GM18508 (cell line): ENCODE data around the gene RPL7L1.
"Not testable (repeated sequence)": the region's sequence is repeated elsewhere in the genome, so short reads cannot be mapped to it uniquely, and the experiment has no call there.

Experiments
- ATAC-seq: cut with Tn5 transposase; IDR thresholded peaks from one replicate; pipeline ENCODE4 v1.9.1; 2021; ENCODE audit warnings: moderate number of reproducible peaks; ENCODE audit not compliant: insufficient read depth, unreplicated experiment

The RPL7L1 gene

DNA sequence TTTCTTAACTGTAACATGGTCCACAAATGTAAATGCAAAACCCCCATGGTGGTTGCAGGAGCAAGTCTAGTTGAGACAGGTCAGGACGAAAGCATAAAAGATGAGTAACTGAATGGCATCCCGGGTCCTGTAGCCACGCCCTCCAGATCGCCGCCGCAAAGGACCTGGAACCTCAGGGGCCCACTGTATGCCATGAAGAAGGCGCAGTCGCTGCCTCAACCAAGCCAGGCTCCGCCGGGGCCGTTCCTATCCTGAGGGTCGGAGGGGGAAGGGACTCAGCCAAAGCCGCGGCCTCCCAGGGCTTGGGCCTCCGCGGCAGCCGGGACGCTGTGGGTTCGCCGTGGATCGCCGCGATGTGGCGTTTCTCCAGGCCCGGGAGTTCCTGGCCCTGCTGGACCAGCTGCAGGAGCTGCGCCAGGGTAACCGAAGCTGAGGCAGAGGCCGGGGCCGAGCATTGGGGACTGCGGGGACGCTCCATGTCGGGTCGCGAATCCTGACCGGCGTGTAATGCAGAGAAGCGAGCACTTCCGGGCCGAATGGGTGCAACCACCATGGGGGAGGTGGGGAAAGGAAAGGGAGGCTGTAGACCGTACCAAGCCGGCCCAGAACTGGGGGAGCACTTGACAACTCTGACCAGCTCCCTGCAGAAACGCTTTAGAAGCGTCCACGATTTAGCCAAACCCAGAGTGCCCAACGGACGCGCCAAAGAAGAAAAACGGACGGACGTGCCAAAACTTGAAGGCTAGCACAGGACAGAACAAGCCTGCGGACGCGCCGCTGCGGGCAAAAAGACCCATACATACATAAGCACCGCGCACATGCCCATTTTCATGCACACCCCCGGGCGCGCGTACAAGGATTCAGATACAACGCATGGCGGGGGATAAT is 11.1 kb downstream of the RPL7L1 start:
- no peak for ATAC-seq

- no peak for ATAC-seq
Observed at GRCh38 chr6:42891199-42891722, 11.8 kb downstream of the RPL7L1 start.

- ATAC-seq: not testable (repeated sequence)
Observed at GRCh38 chr6:42894041-42894828, 14.8 kb downstream of the RPL7L1 start.

DNA sequence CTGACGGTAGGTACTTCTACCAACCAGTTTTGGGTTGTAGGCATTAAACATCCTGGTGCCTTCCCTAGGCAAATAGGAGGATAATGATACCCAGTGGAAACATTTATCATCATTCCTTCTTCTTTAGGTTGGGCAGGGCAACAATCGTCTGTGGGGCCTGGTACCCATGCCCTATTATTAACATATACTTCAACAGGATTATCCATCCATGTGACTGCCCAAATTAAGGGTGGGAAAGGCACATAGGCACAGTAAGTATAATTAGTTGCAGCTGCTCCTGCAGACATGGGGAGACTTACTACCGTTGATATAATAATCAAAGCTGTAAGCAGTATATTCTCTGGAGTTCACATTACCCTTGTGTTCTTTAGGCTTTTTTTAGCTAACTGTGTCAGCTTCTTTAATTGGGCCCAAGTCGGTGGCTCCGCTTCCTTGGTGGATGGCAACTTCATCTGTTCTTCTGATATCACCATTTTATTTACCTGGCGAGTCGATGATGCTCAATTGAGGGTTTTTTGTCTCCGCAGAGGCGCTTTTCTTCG is 16.8 kb downstream of the RPL7L1 start:
- ATAC-seq: no peak

DNA sequence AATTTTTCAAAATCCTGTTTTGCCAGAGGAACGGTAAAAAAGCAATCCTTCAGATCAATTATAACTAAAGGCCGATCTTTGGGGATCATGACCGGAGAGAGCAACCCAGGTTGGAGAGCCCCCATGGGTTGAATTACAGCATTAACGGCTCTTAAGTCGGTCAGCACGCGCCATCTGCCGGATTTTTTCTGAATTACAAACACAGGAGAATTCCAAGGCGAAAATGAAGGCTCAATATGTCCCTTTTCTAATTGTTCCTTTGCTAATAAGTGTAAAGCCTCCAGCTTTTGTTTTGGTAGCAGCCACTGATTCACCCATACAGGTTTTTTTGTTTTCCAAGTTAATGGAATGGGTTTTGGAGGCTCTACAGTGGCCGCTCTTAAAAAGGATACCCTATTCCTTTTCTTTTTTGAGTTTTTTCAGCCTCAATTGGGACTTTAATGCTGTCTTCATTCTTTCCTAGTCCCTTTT is 19.5 kb downstream of the RPL7L1 start:
- no peak for ATAC-seq

GRCh38 chr6:42899871-42900270 is 20.5 kb downstream of the RPL7L1 start:
- no peak for ATAC-seq

DNA sequence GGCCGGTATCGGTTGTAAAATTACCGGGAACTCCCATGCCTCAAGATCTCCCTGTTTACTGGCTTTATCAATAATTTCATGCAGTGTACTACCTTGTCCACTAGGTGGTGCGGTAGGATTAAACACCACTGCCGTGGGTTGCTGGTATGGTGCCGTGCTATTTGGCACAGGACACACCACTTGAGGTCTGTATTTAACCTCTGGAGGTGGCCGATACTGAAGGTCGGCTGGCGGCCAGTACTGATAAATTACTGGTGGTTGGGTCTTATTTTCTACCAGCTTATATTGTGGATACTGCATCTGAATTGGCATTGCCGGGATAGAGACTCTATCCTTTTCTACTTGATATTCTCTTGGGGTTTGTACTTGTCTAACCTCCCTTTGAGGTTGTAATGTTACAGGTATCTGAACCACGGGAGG is 22.1 kb downstream of the RPL7L1 start:
- ATAC-seq: no peak

GRCh38 chr6:42902429-42903263 is 23.2 kb downstream of the RPL7L1 start:
- ATAC-seq: not testable (repeated sequence)

DNA sequence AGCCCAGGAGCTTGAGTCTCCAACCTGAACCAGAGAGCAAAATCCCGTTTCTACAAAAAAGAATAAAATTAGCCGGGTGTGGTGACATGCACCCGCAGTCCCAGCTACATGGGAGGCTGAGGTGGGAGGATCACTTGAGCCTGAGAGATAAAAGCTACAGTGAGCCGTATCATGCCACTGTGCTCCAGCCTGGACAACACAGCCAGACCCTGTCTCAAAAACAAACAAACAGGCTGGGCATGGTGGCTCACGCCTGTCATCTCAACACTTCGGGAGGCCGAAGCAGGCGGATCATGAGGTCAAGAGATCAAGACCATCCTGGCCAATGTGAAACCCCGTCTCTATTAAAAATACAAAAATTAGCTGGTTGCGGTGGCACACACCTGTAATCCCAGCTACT is 25.1 kb downstream of the RPL7L1 start:
- no peak for ATAC-seq

- no peak for ATAC-seq
Observed at GRCh38 chr6:42907336-42907735, 27.9 kb downstream of the RPL7L1 start.

DNA sequence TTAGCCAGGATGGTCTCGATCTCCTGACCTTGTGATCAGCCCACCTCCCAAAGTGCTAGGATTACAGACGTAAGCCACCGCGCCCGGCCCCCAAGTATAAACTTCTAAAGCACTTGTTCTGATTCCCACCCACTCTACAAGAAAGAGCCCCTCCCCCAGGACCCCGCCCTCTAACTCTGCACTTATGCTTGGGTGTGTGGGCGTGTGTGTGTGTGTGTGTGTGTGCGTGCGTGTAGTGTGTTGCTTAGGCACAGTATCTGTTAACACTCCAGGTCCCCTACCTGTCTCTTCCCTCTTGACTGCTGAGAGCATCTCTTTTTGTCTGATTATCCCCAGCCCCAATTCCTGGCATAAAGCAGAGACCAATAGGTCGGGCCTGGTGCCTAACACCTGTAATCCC is 30.4 kb downstream of the RPL7L1 start:
- no peak for ATAC-seq

- ATAC-seq: no peak
Observed at GRCh38 chr6:42911171-42912021, 32.0 kb downstream of the RPL7L1 start.

GRCh38 chr6:42914546-42914945 is 35.1 kb downstream of the RPL7L1 start:
- ATAC-seq: no peak

- no peak for ATAC-seq
Observed at GRCh38 chr6:42915732-42916131, 36.3 kb downstream of the RPL7L1 start, which contains the start of gene PTCRA. Gene PTCRA, plus strand, starts transcription at chr6:42916053. Its CDS starts 17 bp downstream, at chr6:42916070.

- ATAC-seq: no peak
Observed at GRCh38 chr6:42916288-42916687, 36.9 kb downstream of the RPL7L1 start.

GRCh38 chr6:42921801-42922200 is 42.4 kb downstream of the RPL7L1 start:
- no peak for ATAC-seq

GRCh38 chr6:42923666-42924065 is 44.2 kb downstream of the RPL7L1 start:
- no peak for ATAC-seq

DNA sequence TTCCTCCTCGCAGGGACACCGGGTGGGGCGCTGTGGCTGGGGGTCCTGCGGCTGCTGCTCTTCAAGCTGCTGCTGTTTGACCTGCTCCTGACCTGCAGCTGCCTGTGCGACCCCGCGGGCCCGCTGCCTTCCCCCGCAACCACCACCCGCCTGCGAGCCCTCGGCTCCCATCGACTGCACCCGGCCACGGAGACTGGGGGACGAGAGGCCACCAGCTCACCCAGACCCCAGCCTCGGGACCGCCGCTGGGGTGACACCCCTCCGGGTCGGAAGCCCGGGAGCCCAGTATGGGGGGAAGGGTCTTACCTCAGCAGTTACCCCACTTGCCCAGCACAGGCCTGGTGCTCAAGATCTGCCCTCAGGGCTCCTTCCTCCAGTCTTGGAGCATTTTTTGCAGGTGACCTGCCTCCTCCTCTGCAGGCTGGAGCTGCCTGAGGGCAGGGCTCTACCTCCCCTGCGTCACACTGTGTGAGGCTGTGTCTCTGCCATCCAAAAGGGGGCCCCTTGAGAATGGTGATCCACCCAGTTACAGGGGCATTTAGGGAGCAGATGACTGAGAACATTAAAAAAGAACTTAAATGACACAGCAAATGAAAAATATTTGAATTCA is 45.9 kb downstream of the RPL7L1 start:
- no peak for ATAC-seq
